ENCODE measurements around the gene STXBP4.

STXBP4 gene

DNA sequence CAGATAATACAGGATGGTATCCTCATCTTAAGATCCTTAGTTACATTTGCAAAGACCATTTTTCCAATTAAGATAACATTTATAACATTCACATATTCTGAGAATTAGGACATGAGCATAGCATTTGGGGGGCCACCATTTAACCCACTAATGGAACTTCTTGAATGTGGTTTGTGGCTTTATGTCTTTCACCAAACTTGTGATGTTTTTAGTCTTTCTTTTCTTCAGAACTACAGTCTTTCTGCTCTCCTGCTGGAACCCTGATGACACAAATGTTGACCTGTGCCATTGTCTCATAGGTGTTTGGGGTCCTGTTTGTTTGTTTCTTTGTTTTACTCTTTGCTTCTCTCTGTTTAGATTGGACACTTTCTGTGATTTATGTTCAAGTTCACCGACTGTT is 23.3 kb upstream of the STXBP4 start:
- no peak for DNase-seq
- H3K4me3 ChIP-seq (ENCODE audit: low read depth, low read length), result no peak overlapping the region
- TF ChIP-seq, protein P1, sequence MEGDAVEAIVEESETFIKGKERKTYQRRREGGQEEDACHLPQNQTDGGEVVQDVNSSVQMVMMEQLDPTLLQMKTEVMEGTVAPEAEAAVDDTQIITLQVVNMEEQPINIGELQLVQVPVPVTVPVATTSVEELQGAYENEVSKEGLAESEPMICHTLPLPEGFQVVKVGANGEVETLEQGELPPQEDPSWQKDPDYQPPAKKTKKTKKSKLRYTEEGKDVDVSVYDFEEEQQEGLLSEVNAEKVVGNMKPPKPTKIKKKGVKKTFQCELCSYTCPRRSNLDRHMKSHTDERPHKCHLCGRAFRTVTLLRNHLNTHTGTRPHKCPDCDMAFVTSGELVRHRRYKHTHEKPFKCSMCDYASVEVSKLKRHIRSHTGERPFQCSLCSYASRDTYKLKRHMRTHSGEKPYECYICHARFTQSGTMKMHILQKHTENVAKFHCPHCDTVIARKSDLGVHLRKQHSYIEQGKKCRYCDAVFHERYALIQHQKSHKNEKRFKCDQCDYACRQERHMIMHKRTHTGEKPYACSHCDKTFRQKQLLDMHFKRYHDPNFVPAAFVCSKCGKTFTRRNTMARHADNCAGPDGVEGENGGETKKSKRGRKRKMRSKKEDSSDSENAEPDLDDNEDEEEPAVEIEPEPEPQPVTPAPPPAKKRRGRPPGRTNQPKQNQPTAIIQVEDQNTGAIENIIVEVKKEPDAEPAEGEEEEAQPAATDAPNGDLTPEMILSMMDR (IDR thresholded peaks at IDR 0.05; ENCODE audit: low read depth, low read length, missing control alignments), result no peak
- H3K27ac ChIP-seq, result peak overlapping the region; percentile 23
- in situ Hi-C loops (cut with HindIII; ENCODE audit: low pct_ligation_motif_present, low sequenced_read_pairs), result no loop called here
- H3K27me3 ChIP-seq (replicated peaks), result no peaks in the 10 kb centered on the region
- H3K36me3 ChIP-seq (replicated peaks), result no peaks in the 10 kb centered on the region

DNA sequence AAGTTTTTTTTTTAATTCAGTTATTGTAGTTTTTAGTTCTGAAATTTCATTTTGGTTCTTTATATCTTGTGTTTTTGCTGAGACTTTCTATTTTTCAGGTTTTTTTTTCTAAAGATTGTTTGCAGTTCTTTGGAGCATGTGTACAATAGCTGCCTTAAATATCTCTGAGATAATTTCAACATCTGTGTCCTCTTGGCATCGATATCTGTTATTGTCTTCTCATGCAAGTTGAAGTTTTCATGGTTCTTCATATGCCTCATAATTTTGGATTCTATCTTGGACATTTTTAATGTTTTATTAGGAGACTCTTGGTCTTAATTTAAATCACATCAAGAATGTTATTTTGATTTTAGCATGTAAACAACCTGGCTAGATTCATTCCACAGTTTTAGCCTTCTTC is 22.9 kb upstream of the STXBP4 start:
- DNase-seq, result no peak
- no peak overlapping the region for H3K27ac ChIP-seq
- H3K4me3 ChIP-seq (ENCODE audit: low read depth, low read length), result no peak overlapping the region
- in situ Hi-C loops (cut with HindIII; ENCODE audit: low pct_ligation_motif_present, low sequenced_read_pairs), result no loop called here
- no peaks in the 10 kb centered on the region for H3K27me3 ChIP-seq (replicated peaks)
- no peaks in the 10 kb centered on the region for H3K36me3 ChIP-seq (replicated peaks)
- TF ChIP-seq, protein P1 (IDR thresholded peaks at IDR 0.05; ENCODE audit: low read depth, low read length, missing control alignments), result no peak

DNA sequence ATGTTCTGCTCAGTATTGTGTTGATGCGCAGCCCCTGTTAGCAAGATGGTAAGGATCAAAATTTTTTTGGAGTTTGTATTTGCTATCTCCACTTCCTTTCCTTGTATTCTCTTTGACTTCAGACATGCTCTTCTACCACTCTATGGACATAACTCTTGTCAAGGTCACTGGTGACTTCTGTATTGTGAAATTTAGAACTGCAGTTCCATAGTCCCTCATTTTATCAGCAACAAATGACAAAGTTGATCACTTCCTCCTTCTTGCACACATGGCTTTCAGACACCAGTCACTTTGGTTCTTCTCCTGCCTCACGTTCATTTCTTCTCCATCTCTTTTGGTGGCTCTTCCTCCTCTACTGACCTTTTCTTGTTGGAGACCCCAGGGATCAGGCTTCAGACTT is 21.2 kb upstream of the STXBP4 start:
- Histone ChIP-seq H3K36me3 (replicated peaks) (no peaks in the 10 kb centered on the region), H3K27ac (no peak overlapping the region), H3K27me3 (replicated peaks) (no peaks in the 10 kb centered on the region), H3K4me3 (ENCODE audit: low read depth, low read length) (no peak overlapping the region)
- in situ Hi-C loops (cut with HindIII; ENCODE audit: low pct_ligation_motif_present, low sequenced_read_pairs), result no loop called here
- TF ChIP-seq, protein P1 (IDR thresholded peaks at IDR 0.05; ENCODE audit: low read depth, low read length, missing control alignments), result no peak
- DNase-seq, result no peak

DNA sequence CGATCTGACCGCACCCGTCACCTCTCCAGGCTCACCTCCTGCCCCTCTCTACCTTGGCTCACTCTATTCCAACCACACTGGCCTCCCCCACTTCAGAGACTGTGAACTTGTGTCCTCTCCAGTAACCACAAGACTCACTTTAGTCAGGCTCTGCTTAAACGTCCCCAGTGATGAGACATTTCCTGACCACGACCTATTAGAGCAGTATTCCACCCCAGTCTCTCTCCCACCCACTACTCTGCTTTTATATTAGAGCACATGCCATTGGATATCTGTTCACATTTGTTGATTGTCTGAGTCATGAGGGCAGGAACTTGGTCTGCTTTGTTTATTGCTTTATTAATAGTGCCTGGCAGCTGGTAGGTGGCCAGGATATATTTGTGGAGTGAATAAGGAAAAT is 20.2 kb upstream of the STXBP4 start:
- Histone ChIP-seq H3K36me3 (replicated peaks) (no peaks in the 10 kb centered on the region), H3K27ac (peak overlapping the region; percentile 31), H3K4me3 (ENCODE audit: low read depth, low read length) (no peak overlapping the region), H3K27me3 (replicated peaks) (no peaks in the 10 kb centered on the region)
- TF ChIP-seq, protein P1 (IDR thresholded peaks at IDR 0.05; ENCODE audit: low read depth, low read length, missing control alignments), result no peak
- peak; percentile 96 for DNase-seq
- in situ Hi-C loops (cut with HindIII; ENCODE audit: low pct_ligation_motif_present, low sequenced_read_pairs), result no loop called here

DNA sequence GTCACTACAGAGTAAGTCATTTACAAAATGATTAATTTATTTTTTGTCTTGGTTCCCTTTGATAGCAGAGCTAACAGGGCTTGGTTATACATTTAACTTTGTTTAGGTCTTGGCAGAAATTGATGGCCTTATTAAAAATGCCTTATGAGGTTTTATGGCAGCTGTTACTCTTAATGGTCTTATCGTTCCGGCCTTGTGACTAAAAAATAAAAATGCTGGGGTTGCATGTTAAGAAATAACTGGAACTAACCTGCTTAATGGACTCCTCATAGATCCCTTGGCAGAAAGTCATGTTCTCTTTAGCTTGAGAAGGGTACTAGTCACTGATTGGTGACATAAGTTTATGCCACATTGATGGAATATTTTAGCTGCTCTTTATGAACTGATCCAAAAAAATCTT is 18.4 kb upstream of the STXBP4 start:
- H3K4me3 ChIP-seq (ENCODE audit: low read depth, low read length), result no peak overlapping the region
- peaks cover 2% of the 10 kb centered on the region for H3K36me3 ChIP-seq (replicated peaks)
- H3K27me3 ChIP-seq (replicated peaks), result no peaks in the 10 kb centered on the region
- TF ChIP-seq, protein P1 (IDR thresholded peaks at IDR 0.05; ENCODE audit: low read depth, low read length, missing control alignments), result no peak
- in situ Hi-C loops (cut with HindIII; ENCODE audit: low pct_ligation_motif_present, low sequenced_read_pairs), result no loop called here
- no peak for DNase-seq
- H3K27ac ChIP-seq, result no peak overlapping the region

DNA sequence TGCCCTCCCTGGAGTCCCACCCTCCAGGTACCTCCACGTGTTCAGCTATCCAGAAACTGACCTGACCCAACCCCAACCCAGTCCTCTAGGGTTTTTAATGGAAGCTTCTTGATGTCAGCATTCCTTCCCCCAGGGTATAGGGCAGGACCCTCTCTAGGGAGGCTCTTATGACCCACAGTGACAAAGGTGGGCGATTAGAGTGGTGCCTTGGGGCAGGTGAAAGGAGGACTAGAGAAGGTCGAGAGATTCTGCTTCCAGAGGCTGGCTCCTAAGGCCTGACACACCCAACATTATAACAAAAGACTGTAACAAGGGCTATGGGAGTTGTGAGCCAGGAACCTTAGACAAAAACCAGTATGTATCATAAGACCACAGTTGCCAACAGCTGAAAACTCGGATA is 17.3 kb upstream of the STXBP4 start:
- in situ Hi-C loops (cut with HindIII; ENCODE audit: low pct_ligation_motif_present, low sequenced_read_pairs), result no loop called here
- TF ChIP-seq, protein P1 (IDR thresholded peaks at IDR 0.05; ENCODE audit: low read depth, low read length, missing control alignments), result no peak
- H3K27me3 ChIP-seq (replicated peaks), result no peaks in the 10 kb centered on the region
- H3K27ac ChIP-seq, result no peak overlapping the region
- no peak overlapping the region for H3K4me3 ChIP-seq (ENCODE audit: low read depth, low read length)
- no peak for DNase-seq
- H3K36me3 ChIP-seq (replicated peaks), result peaks cover 5% of the 10 kb centered on the region
